ENCODE measurements around the gene ASB4. TPM values are rescaled to one million over a fixed set of nuclear protein-coding genes. Genes with fewer than 3 reads are reported as not detected.

Gene ASB4
- total RNA-seq, 1 experiment from 2014 or later: not detected

- no peaks in the 10 kb centered on the region for H4K20me1 ChIP-seq (ENCODE audit: low read length)
- H3K9me3 ChIP-seq (ENCODE audit: low read length): no peaks in the 10 kb centered on the region
- H3K9ac ChIP-seq (ENCODE audit: low read length): no peak overlapping the region
- no peaks in the 10 kb centered on the region for H3K36me3 ChIP-seq (ENCODE audit: low read depth, low read length)
- POLR2A ChIA-PET (ENCODE audit: unreplicated experiment): no interaction called here
- no peaks in the 10 kb centered on the region for H3K9me2 ChIP-seq (replicated peaks; ENCODE audit: low read length)
- H3K4me2 ChIP-seq (ENCODE audit: low read length): no peak overlapping the region
- CTCF ChIA-PET: no interaction called here
- no peak overlapping the region for H3K27ac ChIP-seq (ENCODE audit: low read length)
- ATAC-seq (no peak), DNase-seq (no peak)
- no peaks in the 10 kb centered on the region for H3K27me3 ChIP-seq (ENCODE audit: low read length)
- TF ChIP-seq EZH2phosphoT487 (IDR thresholded peaks at IDR 0.05; ENCODE audit: borderline replicate concordance, low read length) (no peak), CTCF (conservative IDR thresholded peaks at IDR 0.05; ENCODE audit: low read depth, low read length) (no peak), EZH2 (IDR thresholded peaks at IDR 0.05; ENCODE audit: low read length, unreplicated experiment) (no peak)
- no peaks in the 10 kb centered on the region for H3K79me2 ChIP-seq (ENCODE audit: low read length)
- intact Hi-C loops (cut with micrococcal nuclease): no loop called here
- H3K4me3 ChIP-seq (ENCODE audit: low read length): no peak overlapping the region
- H3F3A ChIP-seq (ENCODE audit: low read length, unreplicated experiment): no peaks in the 10 kb centered on the region
- no peak overlapping the region for H2AFZ ChIP-seq (ENCODE audit: low read length)
- no peaks in the 10 kb centered on the region for H3K4me1 ChIP-seq (ENCODE audit: insufficient read depth, low read length)
- no TSS peak for BruUV-seq (replicated peaks)
These were observed 3.3 kb upstream of the ASB4 start for GRCh38 chr7:95482424-95482823.

DNA sequence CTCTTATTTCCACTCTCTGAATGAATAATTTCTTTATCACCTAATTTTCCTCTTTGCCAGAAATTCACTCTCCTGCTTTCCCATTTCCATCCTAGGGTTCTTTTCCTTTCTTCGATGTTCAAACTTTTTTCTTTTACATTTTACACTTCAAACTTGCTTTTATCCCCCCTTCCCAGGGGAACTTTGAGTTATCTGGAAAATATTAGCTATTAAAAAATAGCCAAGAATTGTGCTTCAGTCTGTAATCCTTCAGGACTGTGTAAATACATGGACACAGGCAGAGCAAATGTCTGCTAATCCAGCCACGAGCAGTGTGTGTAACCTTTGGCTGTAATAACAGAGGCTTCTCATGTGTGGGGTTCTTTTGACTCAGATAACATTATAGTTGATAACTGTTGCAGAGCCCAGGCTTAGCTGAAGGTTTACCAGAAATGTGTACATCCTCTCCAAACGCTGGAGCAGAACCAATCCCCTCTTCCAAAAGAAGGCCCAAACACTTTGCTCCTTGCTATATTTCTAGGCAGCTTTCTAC, 4.6 kb downstream of the ASB4 start:
- ChIA-PET CTCF (interaction anchor here (0.7 kb wide), 1 partner anchor 21 kb away, joined by 3 read pairs; no protein-coding TSS in a partner anchor), POLR2A (ENCODE audit: unreplicated experiment) (no interaction called here)
- Histone ChIP-seq H3F3A (ENCODE audit: low read length, unreplicated experiment) (no peaks in the 10 kb centered on the region), H3K27ac (ENCODE audit: low read length) (no peak overlapping the region), H2AFZ (ENCODE audit: low read length) (no peak overlapping the region), H3K4me2 (ENCODE audit: low read length) (no peak overlapping the region), H4K20me1 (ENCODE audit: low read length) (no peaks in the 10 kb centered on the region), H3K4me1 (ENCODE audit: insufficient read depth, low read length) (peaks cover 38% of the 10 kb centered on the region), H3K4me3 (ENCODE audit: low read length) (no peak overlapping the region), H3K9me3 (ENCODE audit: low read length) (no peaks in the 10 kb centered on the region), H3K27me3 (ENCODE audit: low read length) (no peaks in the 10 kb centered on the region), H3K79me2 (ENCODE audit: low read length) (no peaks in the 10 kb centered on the region), H3K9ac (ENCODE audit: low read length) (no peak overlapping the region), H3K9me2 (replicated peaks; ENCODE audit: low read length) (no peaks in the 10 kb centered on the region), H3K36me3 (ENCODE audit: low read depth, low read length) (no peaks in the 10 kb centered on the region)
- ATAC-seq: no peak
- BruUV-seq (replicated peaks): no TSS peak
- intact Hi-C loops (cut with micrococcal nuclease): no loop called here
- TF ChIP-seq CTCF (conservative IDR thresholded peaks at IDR 0.05; ENCODE audit: low read depth, low read length) (no peak), EZH2phosphoT487 (IDR thresholded peaks at IDR 0.05; ENCODE audit: borderline replicate concordance, low read length) (no peak), EZH2 (IDR thresholded peaks at IDR 0.05; ENCODE audit: low read length, unreplicated experiment) (no peak)
- no peak for DNase-seq

GRCh38 chr7:95491201-95491600, 5.5 kb downstream of the ASB4 start:
- no peaks in the 10 kb centered on the region for H3K9me2 ChIP-seq (replicated peaks; ENCODE audit: low read length)
- H3K9ac ChIP-seq (ENCODE audit: low read length): no peak overlapping the region
- ChIA-PET POLR2A (ENCODE audit: unreplicated experiment) (no interaction called here), CTCF (no interaction called here)
- DNase-seq: no peak
- no peaks in the 10 kb centered on the region for H3F3A ChIP-seq (ENCODE audit: low read length, unreplicated experiment)
- no peak for ATAC-seq
- TF ChIP-seq EZH2 (IDR thresholded peaks at IDR 0.05; ENCODE audit: low read length, unreplicated experiment) (no peak), EZH2phosphoT487 (IDR thresholded peaks at IDR 0.05; ENCODE audit: borderline replicate concordance, low read length) (no peak), CTCF (conservative IDR thresholded peaks at IDR 0.05; ENCODE audit: low read depth, low read length) (no peak)
- H3K79me2 ChIP-seq (ENCODE audit: low read length): no peaks in the 10 kb centered on the region
- no peaks in the 10 kb centered on the region for H4K20me1 ChIP-seq (ENCODE audit: low read length)
- no peaks in the 10 kb centered on the region for H3K27me3 ChIP-seq (ENCODE audit: low read length)
- H2AFZ ChIP-seq (ENCODE audit: low read length): no peak overlapping the region
- H3K27ac ChIP-seq (ENCODE audit: low read length): peak overlapping the region; percentile 40; the same call in 1 of the 2 replicates
- no peaks in the 10 kb centered on the region for H3K36me3 ChIP-seq (ENCODE audit: low read depth, low read length)
- intact Hi-C loops (cut with micrococcal nuclease): no loop called here
- peak overlapping the region; percentile 51; the same call in 1 of the 2 replicates for H3K4me2 ChIP-seq (ENCODE audit: low read length)
- H3K4me3 ChIP-seq (ENCODE audit: low read length): no peak overlapping the region
- no TSS peak for BruUV-seq (replicated peaks)
- no peaks in the 10 kb centered on the region for H3K9me3 ChIP-seq (ENCODE audit: low read length)
- peaks cover 38% of the 10 kb centered on the region for H3K4me1 ChIP-seq (ENCODE audit: insufficient read depth, low read length)

Data from PC-3 (cell line).